ENCODE results near the gene FHOD3.

GRCh38 chr18:36311026-36311570 lies 13.6 kb downstream of the FHOD3 start:
- TF ChIP-seq CTCF (IDR thresholded peaks at IDR 0.05; ENCODE audit: insufficient read depth, low read depth, low read length) (no peak), EZH2 (IDR thresholded peaks at IDR 0.05; ENCODE audit: insufficient read depth, low read length) (no peak)
